Measurements from ENCODE around the gene ARHGAP26.
A peak's percentile ranks its signal among the peaks of the same experiment; 100 is the strongest.

The ARHGAP26 gene

DNA sequence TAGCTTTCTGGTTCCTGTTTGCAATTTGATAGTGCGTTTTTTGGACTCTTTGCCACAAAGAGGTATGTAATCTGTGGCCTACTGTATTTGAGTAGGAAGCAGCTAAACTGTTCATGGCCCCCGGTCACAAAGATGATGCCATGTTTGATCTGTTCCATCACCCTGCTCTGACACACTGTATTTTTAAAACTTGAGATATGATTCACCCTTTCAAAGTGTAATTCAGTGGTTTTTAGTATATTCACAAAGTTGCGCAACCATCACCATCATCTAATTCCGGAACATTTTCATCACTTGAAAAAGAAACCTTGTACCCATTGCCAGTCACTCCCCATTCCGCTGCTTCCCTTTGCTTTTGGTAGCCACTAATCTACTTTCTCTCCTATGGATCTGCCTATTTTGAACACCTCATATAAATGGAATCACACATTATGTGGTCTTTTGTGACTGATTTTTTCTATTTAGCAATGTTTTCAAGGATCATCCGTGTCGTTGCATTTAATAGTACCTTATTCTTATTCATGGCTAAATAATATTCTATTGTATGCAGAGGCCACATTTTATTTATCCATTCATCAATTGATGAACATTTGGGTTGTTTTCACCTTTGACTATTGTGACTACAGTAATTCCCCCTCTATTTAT is 491.7 kb downstream of the ARHGAP26 start:
- Mint-ChIP-seq H3K36me3 (peaks cover 7% of the 10 kb centered on the region), H3K27me3 (no peaks in the 10 kb centered on the region), H3K4me1 (ENCODE audit: low read depth) (peaks cover 11% of the 10 kb centered on the region), H3K27ac (peak overlapping the region; percentile 72), H3K4me3 (no peak overlapping the region), H3K9me3 (ENCODE audit: low read depth) (peaks cover 11% of the 10 kb centered on the region)

- Mint-ChIP-seq H3K9me3 (ENCODE audit: low read depth) (peaks cover 13% of the 10 kb centered on the region), H3K27ac (no peak overlapping the region), H3K36me3 (peaks cover 9% of the 10 kb centered on the region), H3K4me1 (ENCODE audit: low read depth) (peaks cover 11% of the 10 kb centered on the region), H3K4me3 (no peak overlapping the region), H3K27me3 (no peaks in the 10 kb centered on the region)
Observed at GRCh38 chr5:143262393-143263174, 492.4 kb downstream of the ARHGAP26 start.

- H3K4me3 Mint-ChIP-seq, result no peak overlapping the region
- H3K9me3 Mint-ChIP-seq (ENCODE audit: low read depth), result peaks cover 20% of the 10 kb centered on the region
- H3K27ac Mint-ChIP-seq, result no peak overlapping the region
- H3K36me3 Mint-ChIP-seq, result peaks cover 13% of the 10 kb centered on the region
- H3K4me1 Mint-ChIP-seq (ENCODE audit: low read depth), result peaks cover 11% of the 10 kb centered on the region
- no peaks in the 10 kb centered on the region for H3K27me3 Mint-ChIP-seq
Observed at GRCh38 chr5:143263272-143263810, 493.2 kb downstream of the ARHGAP26 start.

DNA sequence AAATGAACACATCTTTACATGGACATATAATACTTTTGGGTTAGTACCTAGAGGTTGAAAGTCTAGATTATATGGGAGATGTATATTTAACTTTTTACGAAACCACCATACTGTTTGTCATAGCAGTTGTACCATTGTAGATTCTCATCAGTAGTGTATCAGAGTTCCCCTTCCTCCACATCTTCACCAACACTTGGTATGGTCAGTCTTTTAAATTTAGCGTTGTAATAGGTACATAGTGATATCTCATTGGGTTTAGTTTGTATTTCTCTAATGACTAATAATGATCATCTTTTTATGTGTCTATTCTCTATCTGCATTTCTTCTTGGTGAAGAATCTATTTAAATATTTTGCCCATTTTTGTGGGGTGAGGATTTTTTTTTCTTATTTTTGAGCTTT is 495.8 kb downstream of the ARHGAP26 start:
- Mint-ChIP-seq H3K36me3 (peaks cover 20% of the 10 kb centered on the region), H3K9me3 (ENCODE audit: low read depth) (peaks cover 34% of the 10 kb centered on the region), H3K27ac (no peak overlapping the region), H3K4me1 (ENCODE audit: low read depth) (peaks cover 11% of the 10 kb centered on the region), H3K4me3 (no peak overlapping the region), H3K27me3 (no peaks in the 10 kb centered on the region)

DNA sequence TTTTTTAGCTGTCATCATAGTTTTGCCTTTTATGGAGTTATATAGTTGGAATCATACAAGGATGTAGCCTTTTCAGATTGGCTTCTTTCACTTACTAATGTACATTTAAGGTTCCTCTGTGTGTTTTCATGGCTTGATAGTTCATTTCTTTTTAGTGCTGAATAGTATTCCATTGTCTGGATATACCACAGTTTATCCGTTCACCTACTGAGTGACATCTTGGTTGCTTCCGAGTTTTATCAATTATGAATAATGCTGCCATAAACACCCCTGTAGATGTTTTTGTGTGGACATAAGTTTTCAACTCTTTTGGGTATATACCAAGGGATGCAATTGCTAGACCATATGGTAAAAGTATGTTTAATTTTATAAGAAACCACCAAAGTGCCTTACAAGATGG is 497.0 kb downstream of the ARHGAP26 start:
- Mint-ChIP-seq H3K27me3 (no peaks in the 10 kb centered on the region), H3K4me1 (ENCODE audit: low read depth) (peaks cover 4% of the 10 kb centered on the region), H3K4me3 (no peak overlapping the region), H3K36me3 (peaks cover 17% of the 10 kb centered on the region), H3K9me3 (ENCODE audit: low read depth) (peaks cover 34% of the 10 kb centered on the region), H3K27ac (no peak overlapping the region)

- H3K9me3 Mint-ChIP-seq (ENCODE audit: low read depth), result peaks cover 34% of the 10 kb centered on the region
- no peak overlapping the region for H3K27ac Mint-ChIP-seq
- no peaks in the 10 kb centered on the region for H3K27me3 Mint-ChIP-seq
- H3K36me3 Mint-ChIP-seq, result peaks cover 17% of the 10 kb centered on the region
- H3K4me1 Mint-ChIP-seq (ENCODE audit: low read depth), result no peaks in the 10 kb centered on the region
- no peak overlapping the region for H3K4me3 Mint-ChIP-seq
Observed at GRCh38 chr5:143268388-143268787, 498.2 kb downstream of the ARHGAP26 start.

- Mint-ChIP-seq H3K36me3 (peaks cover 23% of the 10 kb centered on the region), H3K9me3 (ENCODE audit: low read depth) (peaks cover 27% of the 10 kb centered on the region), H3K4me3 (no peak overlapping the region), H3K27me3 (no peaks in the 10 kb centered on the region), H3K27ac (no peak overlapping the region), H3K4me1 (ENCODE audit: low read depth) (peaks cover 6% of the 10 kb centered on the region)
Observed at GRCh38 chr5:143271431-143271830, 501.3 kb downstream of the ARHGAP26 start.

- Mint-ChIP-seq H3K27ac (no peak overlapping the region), H3K9me3 (ENCODE audit: low read depth) (no peaks in the 10 kb centered on the region), H3K27me3 (no peaks in the 10 kb centered on the region), H3K4me3 (no peak overlapping the region), H3K4me1 (ENCODE audit: low read depth) (peaks cover 6% of the 10 kb centered on the region), H3K36me3 (peaks cover 17% of the 10 kb centered on the region)
Observed at GRCh38 chr5:143274952-143275351, 504.8 kb downstream of the ARHGAP26 start.

DNA sequence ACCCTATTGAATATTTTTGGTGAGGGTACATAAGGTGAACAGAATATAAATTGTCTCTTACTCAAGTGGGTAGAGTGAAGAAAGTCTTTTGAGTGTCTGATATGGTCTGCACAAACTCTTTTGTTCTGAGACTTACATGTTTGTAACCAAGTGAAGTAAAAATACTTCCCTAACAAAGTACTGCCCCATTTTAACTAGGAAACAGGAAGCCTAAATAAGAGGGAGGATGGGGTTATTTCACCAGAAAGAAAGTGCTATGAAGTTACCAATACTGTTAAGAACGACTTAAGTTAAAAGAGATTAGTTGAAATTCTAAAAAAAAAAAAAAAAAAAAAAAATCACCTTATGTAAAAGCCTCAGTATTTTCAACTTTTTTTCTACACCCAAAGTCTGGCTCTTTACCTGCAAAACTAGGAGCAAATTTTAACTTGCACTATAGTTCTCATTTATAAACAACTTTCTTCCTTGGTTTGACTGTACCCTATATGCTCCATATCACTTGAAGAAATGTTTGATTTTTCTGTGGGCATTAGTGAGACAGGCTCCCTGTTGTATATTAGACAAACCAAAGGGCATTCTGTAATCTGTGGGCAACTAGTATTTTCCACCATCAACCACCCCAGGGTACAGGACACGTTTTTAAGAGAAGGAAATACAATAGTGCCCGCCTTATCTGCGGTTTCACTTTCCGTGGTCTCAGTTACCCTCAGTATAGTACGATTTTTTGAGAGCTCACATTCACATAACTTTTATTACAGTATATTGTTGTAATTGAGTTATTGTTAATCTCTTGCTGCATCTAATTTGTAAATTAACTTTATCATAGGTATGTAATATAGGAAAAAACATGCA is 505.6 kb downstream of the ARHGAP26 start:
- Mint-ChIP-seq H3K27me3 (no peaks in the 10 kb centered on the region), H3K4me1 (ENCODE audit: low read depth) (peaks cover 6% of the 10 kb centered on the region), H3K36me3 (peaks cover 19% of the 10 kb centered on the region), H3K4me3 (no peak overlapping the region), H3K27ac (no peak overlapping the region), H3K9me3 (ENCODE audit: low read depth) (no peaks in the 10 kb centered on the region)

DNA sequence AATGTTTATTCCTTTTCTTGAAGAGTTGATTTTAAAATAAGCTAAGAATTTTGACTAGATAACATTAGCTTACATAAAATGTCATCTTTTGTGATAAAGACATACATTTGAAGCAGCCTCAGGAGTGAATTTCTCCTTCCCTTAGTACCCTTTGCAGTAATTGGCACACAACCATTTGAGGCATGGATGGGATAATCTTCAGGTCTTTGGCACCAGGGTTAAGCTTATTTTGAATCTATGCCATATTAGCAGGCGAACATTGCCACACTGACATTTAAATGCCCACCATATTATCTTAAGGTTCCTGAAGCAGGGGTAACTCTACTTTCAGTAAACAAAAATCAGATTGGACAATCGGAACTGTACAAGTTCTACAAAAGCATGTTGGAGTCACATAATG is 507.4 kb downstream of the ARHGAP26 start:
- Mint-ChIP-seq H3K4me1 (ENCODE audit: low read depth) (peaks cover 6% of the 10 kb centered on the region), H3K9me3 (ENCODE audit: low read depth) (no peaks in the 10 kb centered on the region), H3K36me3 (peaks cover 19% of the 10 kb centered on the region), H3K27me3 (no peaks in the 10 kb centered on the region), H3K4me3 (no peak overlapping the region), H3K27ac (no peak overlapping the region)
